HCT116 (cell line): ENCODE data around the gene CCDC70.

Experiments used
- CBX3 ChIP-seq: IDR thresholded peaks from 2 replicates; pipeline ENCODE4 v1.6.1; 2012; ENCODE audit warnings: low read depth
- CTCF ChIP-seq, 3 experiments: fragments of 200-600 bp in 1 of 3; sonication (generic) in 1 of 3; IDR thresholded peaks in 2 of 3; conservative IDR thresholded peaks in 1 of 3; 2 replicates each; pipeline ENCODE4 v1.5.1; 2012 to 2017; ENCODE audit warnings: low read depth in 2 of 3, low read length in 2 of 3, antibody characterized with exemption in 1 of 3, borderline replicate concordance in 1 of 3, control low read depth in 1 of 3, mild to moderate bottlenecking in 1 of 3, mixed read lengths in 1 of 3, mixed run types in 1 of 3, moderate library complexity in 1 of 3; ENCODE audit not compliant: insufficient read depth in 1 of 3
- EGR1 ChIP-seq: IDR thresholded peaks from 2 replicates; pipeline ENCODE4 v1.6.1; 2012; ENCODE audit warnings: low read depth
- EZH2phosphoT487 ChIP-seq: fragments of 200-600 bp; IDR thresholded peaks from 2 replicates; pipeline ENCODE4 v1.6.1; 2018; ENCODE audit warnings: antibody characterized with exemption, borderline replicate concordance
- POLR2A ChIP-seq: IDR thresholded peaks from 2 replicates; pipeline ENCODE4 v1.7.0; 2011; ENCODE audit warnings: borderline replicate concordance; ENCODE audit not compliant: insufficient read depth, insufficient read length; ENCODE audit errors: extremely low read depth
- RAD21 ChIP-seq: IDR thresholded peaks from 2 replicates; pipeline ENCODE4 v1.6.1; 2012; ENCODE audit warnings: low read depth, mild to moderate bottlenecking
- REST ChIP-seq: IDR thresholded peaks from 2 replicates; pipeline ENCODE4 v1.6.1; 2012; ENCODE audit warnings: low read depth
- ZBTB33 ChIP-seq: IDR thresholded peaks from 2 replicates; pipeline ENCODE4 v1.6.1; 2011; ENCODE audit warnings: mild to moderate bottlenecking, low read length, moderate library complexity; ENCODE audit not compliant: insufficient replicate concordance; ENCODE audit errors: extremely low read depth

- TF ChIP-seq RAD21 (no peak), CTCF (IDR thresholded peaks at IDR 0.05 in 2 of 3, conservative IDR thresholded peaks at IDR 0.05 in 1 of 3; ENCODE audit: borderline replicate concordance in 1 of 3, insufficient read depth in 1 of 3, low read depth in 2 of 3, low read length in 2 of 3) (no peak), REST (no peak), POLR2A (no peak), CBX3 (no peak), ZBTB33 (no peak), EGR1 (no peak), EZH2phosphoT487 (no peak)
These were observed 12.1 kb downstream of the CCDC70 start for GRCh38 chr13:51873837-51874236.
